HEK293T (cell line): ENCODE data around the gene ATP10A.

Experiments used
- CTCF ChIA-PET: fragments of 350-600 bp; formaldehyde crosslinking; extraction: SDS; loops from one replicate; lab custom pipeline; 2021; ENCODE audit warnings: antibody characterized with exemption, inconsistent platforms; lab: Yijun Ruan, JAX
- POLR2A ChIA-PET: fragments of 350-600 bp; formaldehyde crosslinking; extraction: SDS; loops from one replicate; lab custom pipeline; 2020; ENCODE audit warnings: antibody characterized with exemption, inconsistent platforms; lab: Yijun Ruan, JAX
- DNase-seq: peaks from one replicate; pipeline ENCODE4 v3.0.0; 2012; ENCODE audit warnings: mixed read lengths; ENCODE audit errors: extremely low spot score
- ARNT ChIP-seq: fragments of 450-650 bp; IDR thresholded peaks from 2 replicates; pipeline ENCODE4 v1.6.1; 2017; ENCODE audit warnings: mild to moderate bottlenecking
- BHLHE40 ChIP-seq: fragments of 450-650 bp; IDR thresholded peaks from 2 replicates; pipeline ENCODE4 v1.6.1; 2016; ENCODE audit warnings: mild to moderate bottlenecking, moderate library complexity, borderline replicate concordance
- CTBP1 ChIP-seq: fragments of 450-650 bp; IDR thresholded peaks from 2 replicates; pipeline ENCODE4 v1.6.1; 2016; ENCODE audit warnings: borderline replicate concordance
- ELF4 ChIP-seq: fragments of 450-650 bp; IDR thresholded peaks from 2 replicates; pipeline ENCODE4 v1.6.1; 2017; ENCODE audit warnings: antibody characterized with exemption
- FOXA1 ChIP-seq: fragments of 450-650 bp; IDR thresholded peaks from 2 replicates; pipeline ENCODE4 v1.6.1; 2016; ENCODE audit warnings: mild to moderate bottlenecking
- FOXK2 ChIP-seq: fragments of 450-650 bp; IDR thresholded peaks from 2 replicates; pipeline ENCODE4 v1.6.1; 2016; ENCODE audit warnings: mild to moderate bottlenecking
- FOXM1 ChIP-seq: fragments of 450-650 bp; IDR thresholded peaks from 2 replicates; pipeline ENCODE4 v1.6.1; 2017; ENCODE audit warnings: mild to moderate bottlenecking, borderline replicate concordance
- HDGF ChIP-seq: fragments of 450-650 bp; IDR thresholded peaks from 2 replicates; pipeline ENCODE4 v1.6.1; 2017; ENCODE audit warnings: antibody characterized with exemption, borderline replicate concordance
- L3MBTL2 ChIP-seq: fragments of 450-650 bp; conservative IDR thresholded peaks from 2 replicates; pipeline ENCODE4 v1.6.1; 2016; ENCODE audit warnings: mild to moderate bottlenecking
- LEF1 ChIP-seq: fragments of 450-650 bp; IDR thresholded peaks from 2 replicates; pipeline ENCODE4 v1.6.1; 2017; ENCODE audit warnings: mild to moderate bottlenecking, borderline replicate concordance
- NFRKB ChIP-seq: fragments of 450-650 bp; IDR thresholded peaks from 2 replicates; pipeline ENCODE4 v1.6.1; 2016; ENCODE audit warnings: mild to moderate bottlenecking, moderate library complexity
- SP1 ChIP-seq: fragments of 450-650 bp; IDR thresholded peaks from 2 replicates; pipeline ENCODE4 v1.6.1; 2017
- SUZ12 ChIP-seq: fragments of 450-650 bp; IDR thresholded peaks from 2 replicates; pipeline ENCODE4 v1.6.1; 2016; ENCODE audit warnings: mild to moderate bottlenecking
- TARDBP ChIP-seq: fragments of 450-650 bp; IDR thresholded peaks from 2 replicates; pipeline ENCODE4 v1.6.1; 2016
- ZNF384 ChIP-seq: fragments of 450-650 bp; IDR thresholded peaks from 2 replicates; pipeline ENCODE4 v1.6.1; 2016
- TF ChIP-seq, protein P1 (sequence below): fragments of 450-650 bp; IDR thresholded peaks from 2 replicates; pipeline ENCODE4 v1.6.1; 2016

Gene ATP10A

DNA sequence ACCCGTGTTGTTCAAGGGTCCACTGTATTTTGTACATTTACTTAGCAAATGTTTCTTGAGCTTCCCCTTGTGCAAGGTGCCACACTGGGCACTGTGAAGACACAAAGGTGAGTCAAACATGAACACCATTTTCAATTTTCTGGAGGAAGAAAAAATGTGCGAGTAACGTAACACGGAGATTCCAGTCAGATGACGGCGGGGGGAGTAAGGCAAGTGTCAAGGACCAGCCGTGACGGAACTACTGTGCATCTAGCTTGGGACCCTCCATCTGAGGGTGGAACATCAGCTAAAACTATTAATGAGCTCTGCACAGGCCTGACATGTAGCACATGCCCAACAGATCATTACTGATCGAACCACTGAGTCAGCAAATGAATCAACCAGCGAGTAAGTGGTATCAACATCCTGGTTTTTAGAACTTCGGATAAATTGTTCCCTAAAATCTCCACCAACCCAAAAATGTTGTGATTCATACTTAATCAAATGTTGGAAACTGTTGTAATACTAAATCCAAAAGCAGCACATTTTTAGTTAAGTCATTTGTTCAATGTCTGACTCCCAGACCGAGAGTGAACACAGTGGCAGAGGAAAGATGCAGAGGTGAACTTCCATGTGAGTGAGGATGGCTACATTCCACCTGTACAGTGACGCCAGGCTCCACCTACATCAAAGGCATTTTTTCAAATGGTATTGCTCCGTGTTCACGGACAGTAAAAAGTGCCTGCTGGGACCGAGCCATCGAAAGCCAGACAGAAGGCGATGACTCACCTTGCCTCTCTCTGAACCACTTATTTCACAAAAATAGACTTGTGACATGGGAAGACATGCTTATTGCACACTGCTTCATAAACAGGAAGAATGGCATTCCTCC, 172.2 kb downstream of the ATP10A start:
- TF ChIP-seq FOXM1 (no peak), SUZ12 (no peak), SP1 (no peak), FOXA1 (no peak), ARNT (no peak), FOXK2 (no peak), LEF1 (no peak), HDGF (no peak), ELF4 (no peak), CTBP1 (no peak), TARDBP (no peak), NFRKB (no peak)
- TF ChIP-seq, protein P1, sequence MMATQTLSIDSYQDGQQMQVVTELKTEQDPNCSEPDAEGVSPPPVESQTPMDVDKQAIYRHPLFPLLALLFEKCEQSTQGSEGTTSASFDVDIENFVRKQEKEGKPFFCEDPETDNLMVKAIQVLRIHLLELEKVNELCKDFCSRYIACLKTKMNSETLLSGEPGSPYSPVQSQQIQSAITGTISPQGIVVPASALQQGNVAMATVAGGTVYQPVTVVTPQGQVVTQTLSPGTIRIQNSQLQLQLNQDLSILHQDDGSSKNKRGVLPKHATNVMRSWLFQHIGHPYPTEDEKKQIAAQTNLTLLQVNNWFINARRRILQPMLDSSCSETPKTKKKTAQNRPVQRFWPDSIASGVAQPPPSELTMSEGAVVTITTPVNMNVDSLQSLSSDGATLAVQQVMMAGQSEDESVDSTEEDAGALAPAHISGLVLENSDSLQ = no peak
- ChIA-PET CTCF (no interaction called here), POLR2A (no interaction called here)
- no peak for DNase-seq

DNA sequence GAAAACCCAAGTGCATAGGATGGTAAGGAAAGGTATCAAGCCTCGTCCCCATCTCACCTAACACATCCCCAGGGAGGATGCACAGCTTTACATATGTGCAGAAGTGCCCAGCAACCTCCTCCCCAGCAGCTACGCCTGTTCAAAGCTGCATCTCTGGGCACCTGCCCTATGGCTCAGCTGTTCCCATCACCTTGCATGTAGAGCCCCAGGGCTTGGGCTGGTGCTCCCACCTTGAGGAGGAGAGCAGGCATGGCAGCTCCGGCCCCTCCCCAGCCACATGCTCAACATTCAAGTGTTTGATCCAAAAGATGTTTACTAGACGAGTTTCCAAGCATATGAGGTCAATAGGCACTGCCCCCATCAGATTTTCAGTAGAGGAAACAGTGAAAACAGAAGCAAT, 173.5 kb downstream of the ATP10A start:
- ChIA-PET POLR2A (no interaction called here), CTCF (interaction anchor here (0.8 to 1.3 kb wide), 2 partner anchors 20 to 55 kb away, joined by 3 to 5 read pairs; no protein-coding TSS in a partner anchor)
- no peak for TF ChIP-seq ARNT
- TF ChIP-seq TARDBP = no peak
- no peak for TF ChIP-seq NFRKB
- TF ChIP-seq SUZ12 = no peak
- TF ChIP-seq HDGF = no peak
- no peak for TF ChIP-seq CTBP1
- DNase-seq = no peak

DNA sequence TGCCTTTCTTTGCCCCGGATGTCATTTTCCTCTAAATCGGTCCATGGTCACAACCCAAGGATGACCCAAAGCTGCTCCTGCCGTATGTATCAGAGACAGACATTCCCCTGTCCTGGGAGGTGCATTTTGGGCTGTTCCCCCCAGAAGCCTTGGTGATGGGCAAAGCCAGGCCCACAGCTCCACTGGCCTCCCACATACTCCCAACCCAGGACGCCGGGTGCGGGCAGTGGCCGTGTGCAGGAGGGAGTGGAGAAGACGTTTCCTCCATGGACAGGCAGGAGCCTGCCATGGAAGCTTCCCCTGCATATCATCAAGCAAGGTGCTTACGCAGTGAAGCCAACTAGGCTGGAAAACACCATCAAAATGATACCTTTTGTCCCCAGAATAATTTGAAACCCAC, 175.0 kb downstream of the ATP10A start:
- TF ChIP-seq CTBP1 = no peak
- no peak for TF ChIP-seq TARDBP
- no peak for TF ChIP-seq SP1
- TF ChIP-seq LEF1 = no peak
- TF ChIP-seq ZNF384 = no peak
- TF ChIP-seq SUZ12 = no peak
- TF ChIP-seq BHLHE40 = no peak
- TF ChIP-seq L3MBTL2 = no peak
- no peak for TF ChIP-seq FOXK2
- no peak for TF ChIP-seq ELF4
- no peak for TF ChIP-seq ARNT
- TF ChIP-seq, protein P1 = no peak
- TF ChIP-seq FOXM1 = no peak
- no peak for TF ChIP-seq HDGF
- no peak for TF ChIP-seq FOXA1
- no peak for TF ChIP-seq NFRKB
- no peak for DNase-seq
- ChIA-PET CTCF (interaction anchor here (1.3 kb wide), 1 partner anchor 22 kb away, joined by 5 read pairs; no protein-coding TSS in a partner anchor), POLR2A (no interaction called here)

DNA sequence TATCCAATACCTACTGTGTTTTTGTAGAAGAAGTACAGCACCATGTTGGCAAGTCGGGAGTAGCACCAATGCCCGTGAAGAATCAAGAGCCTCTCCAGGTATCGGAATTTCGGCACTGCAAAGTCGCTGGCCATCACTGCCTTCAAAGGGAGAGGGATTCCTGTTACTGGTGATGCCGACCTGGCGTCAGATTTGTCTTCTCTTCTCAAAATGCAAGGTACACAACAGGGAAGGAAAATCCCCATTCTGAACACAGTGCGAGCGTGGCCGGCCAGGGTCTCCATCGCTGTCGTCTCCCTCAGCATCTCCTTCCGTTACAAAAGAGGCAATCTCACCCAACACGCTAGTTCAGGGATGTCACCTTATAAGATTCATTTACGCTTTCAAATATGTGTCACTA, 175.4 kb downstream of the ATP10A start:
- no peak for DNase-seq
- ChIA-PET POLR2A (no interaction called here), CTCF (no interaction called here)
- TF ChIP-seq HDGF (no peak), FOXK2 (no peak), FOXA1 (no peak), ARNT (no peak), BHLHE40 (no peak), SUZ12 (no peak), LEF1 (no peak), ZNF384 (no peak), SP1 (no peak), NFRKB (no peak), FOXM1 (no peak), TARDBP (no peak), CTBP1 (no peak), L3MBTL2 (no peak)
- TF ChIP-seq, protein P1 = no peak

DNA sequence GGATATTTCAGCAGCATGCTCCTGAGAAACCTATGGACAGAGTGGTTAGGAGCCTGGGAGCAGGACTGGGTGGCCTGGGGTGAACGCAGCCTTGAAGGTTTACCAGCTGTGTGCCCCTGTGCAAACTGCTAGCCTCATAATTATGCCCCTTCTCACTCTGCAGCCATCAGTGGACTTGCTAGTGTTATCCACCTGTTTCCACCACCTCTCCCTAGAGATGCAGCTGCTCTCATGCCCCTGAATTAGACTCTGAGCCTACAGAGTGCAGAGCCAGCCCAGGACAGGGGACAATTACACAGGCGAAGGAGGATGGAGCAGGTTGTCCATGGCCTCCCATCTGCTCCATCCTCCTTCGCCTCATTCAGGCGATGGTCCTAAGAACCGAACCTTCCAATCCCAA, 175.9 kb downstream of the ATP10A start:
- no peak for DNase-seq
- ChIA-PET CTCF (no interaction called here), POLR2A (no interaction called here)
- no peak for TF ChIP-seq SUZ12

DNA sequence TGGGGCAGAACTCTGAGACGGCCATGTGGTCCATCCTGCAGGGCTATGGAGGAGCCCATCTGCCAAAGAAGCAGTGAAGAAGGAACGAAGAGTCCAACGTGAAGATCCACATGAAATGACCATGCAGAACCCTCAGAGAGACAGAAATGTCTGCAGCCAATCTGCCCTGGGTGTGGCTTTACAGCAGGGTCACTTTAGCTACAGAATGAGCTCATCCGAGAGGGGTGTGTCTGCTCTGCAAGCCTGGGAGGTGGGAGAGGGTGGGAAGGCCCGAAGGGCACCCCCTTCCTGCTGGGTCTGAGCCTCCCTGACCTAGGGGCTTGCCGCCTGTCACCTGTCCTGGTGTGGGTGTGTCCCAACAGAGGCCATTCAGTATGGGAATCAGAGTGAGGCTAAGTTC, 176.3 kb downstream of the ATP10A start:
- no peak for DNase-seq
- CTCF ChIA-PET = no interaction called here
- POLR2A ChIA-PET = no interaction called here
- TF ChIP-seq, protein P1 = no peak
- TF ChIP-seq FOXM1 (no peak), TARDBP (no peak), BHLHE40 (no peak), ZNF384 (no peak), FOXK2 (no peak), NFRKB (no peak), HDGF (no peak), FOXA1 (no peak), LEF1 (no peak), SUZ12 (no peak), SP1 (no peak)
